Measurements from ENCODE around the gene ZNF32. TPM values are rescaled to one million over a fixed set of nuclear protein-coding genes. Genes with fewer than 3 reads are reported as not detected.

ZNF32 gene
- total and polyA plus RNA-seq, 12 donors, result 34.4 to 73.8 (median 42.4) TPM

DNA sequence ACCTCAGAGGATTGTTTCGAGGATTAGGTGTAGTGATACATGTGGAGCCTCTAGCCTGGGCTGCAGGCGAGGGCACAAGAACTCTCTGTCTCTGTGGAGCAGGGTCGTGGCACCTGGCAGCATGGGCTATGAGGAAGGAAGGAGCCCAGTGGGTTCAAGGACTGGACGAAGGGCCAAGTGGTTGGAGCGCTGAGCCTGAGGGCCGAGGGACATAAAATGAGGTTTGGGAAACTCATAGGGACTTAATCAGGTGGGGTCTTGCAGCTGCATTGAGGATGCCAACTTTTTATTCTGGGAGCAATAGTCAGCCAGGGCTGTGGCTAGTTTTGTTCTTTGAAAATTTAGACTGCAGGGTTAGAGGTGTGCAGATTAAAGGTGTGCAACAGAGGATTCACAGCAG is 33.0 kb upstream of the ZNF32 start:
- intact Hi-C loops (cut with DNase I), result loop anchor here in 4 of 10 donors (5.0 to 10.0 kb wide), 5 partner anchors 233 to 636 kb away; no protein-coding TSS in a partner anchor

DNA sequence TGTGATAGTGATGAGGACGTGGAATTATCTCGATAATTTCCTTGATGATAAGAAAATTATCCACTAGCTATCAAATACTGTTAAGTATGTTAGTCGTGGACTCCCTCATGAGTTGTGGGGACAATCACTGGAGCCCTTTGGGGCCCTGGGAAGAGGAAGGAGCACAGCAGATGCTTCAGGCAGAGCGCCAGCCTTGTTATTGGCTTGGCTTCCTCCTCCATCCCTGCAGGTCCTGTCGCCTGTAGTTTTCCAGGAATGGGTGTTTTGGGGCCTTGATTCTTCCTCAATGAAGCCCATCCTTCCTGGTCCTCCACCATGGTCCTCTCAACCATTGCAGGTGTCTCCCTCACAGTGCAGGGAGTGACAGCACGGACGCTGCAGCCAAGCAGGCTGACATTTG is 32.5 kb upstream of the ZNF32 start:
- no peaks in the 10 kb centered on the region for H3K36me3 ChIP-seq
- H3K4me3 ChIP-seq, result no peak overlapping the region
- WGBS, 2 donors, result 49 to 65% methylated on average over 7 of the region's 7 CpGs
- TF ChIP-seq, protein P1, sequence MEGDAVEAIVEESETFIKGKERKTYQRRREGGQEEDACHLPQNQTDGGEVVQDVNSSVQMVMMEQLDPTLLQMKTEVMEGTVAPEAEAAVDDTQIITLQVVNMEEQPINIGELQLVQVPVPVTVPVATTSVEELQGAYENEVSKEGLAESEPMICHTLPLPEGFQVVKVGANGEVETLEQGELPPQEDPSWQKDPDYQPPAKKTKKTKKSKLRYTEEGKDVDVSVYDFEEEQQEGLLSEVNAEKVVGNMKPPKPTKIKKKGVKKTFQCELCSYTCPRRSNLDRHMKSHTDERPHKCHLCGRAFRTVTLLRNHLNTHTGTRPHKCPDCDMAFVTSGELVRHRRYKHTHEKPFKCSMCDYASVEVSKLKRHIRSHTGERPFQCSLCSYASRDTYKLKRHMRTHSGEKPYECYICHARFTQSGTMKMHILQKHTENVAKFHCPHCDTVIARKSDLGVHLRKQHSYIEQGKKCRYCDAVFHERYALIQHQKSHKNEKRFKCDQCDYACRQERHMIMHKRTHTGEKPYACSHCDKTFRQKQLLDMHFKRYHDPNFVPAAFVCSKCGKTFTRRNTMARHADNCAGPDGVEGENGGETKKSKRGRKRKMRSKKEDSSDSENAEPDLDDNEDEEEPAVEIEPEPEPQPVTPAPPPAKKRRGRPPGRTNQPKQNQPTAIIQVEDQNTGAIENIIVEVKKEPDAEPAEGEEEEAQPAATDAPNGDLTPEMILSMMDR (IDR thresholded peaks at IDR 0.05), result no peak
- no peaks in the 10 kb centered on the region for H3K9me3 ChIP-seq
- intact Hi-C loops (cut with DNase I), result loop anchor here in 4 of 10 donors (5.0 to 10.0 kb wide), 5 partner anchors 234 to 636 kb away; no protein-coding TSS in a partner anchor
- no peak for ATAC-seq
- H3K4me1 ChIP-seq, result peaks cover 0 to 34% (median 15%) of the 10 kb centered on the region in 9 donors
- no peaks in the 10 kb centered on the region for H3K27me3 ChIP-seq
- no peak for DNase-seq
- no peak overlapping the region for H3K27ac ChIP-seq

More for the DNA sequence above, 33.0 kb upstream of the ZNF32 start:
- peaks cover 0 to 38% (median 16%) of the 10 kb centered on the region in 9 donors for H3K4me1 ChIP-seq
- no peaks in the 10 kb centered on the region for H3K9me3 ChIP-seq
- H3K27ac ChIP-seq, result no peak overlapping the region
- H3K36me3 ChIP-seq, result no peaks in the 10 kb centered on the region
- TF ChIP-seq, protein P1 (IDR thresholded peaks at IDR 0.05), result no peak
- ATAC-seq (no peak), DNase-seq (no peak)
- H3K27me3 ChIP-seq, result no peaks in the 10 kb centered on the region
- 85 to 86% methylated on average over 6 of the region's 6 CpGs for WGBS, 2 donors
- no peak overlapping the region for H3K4me3 ChIP-seq

DNA sequence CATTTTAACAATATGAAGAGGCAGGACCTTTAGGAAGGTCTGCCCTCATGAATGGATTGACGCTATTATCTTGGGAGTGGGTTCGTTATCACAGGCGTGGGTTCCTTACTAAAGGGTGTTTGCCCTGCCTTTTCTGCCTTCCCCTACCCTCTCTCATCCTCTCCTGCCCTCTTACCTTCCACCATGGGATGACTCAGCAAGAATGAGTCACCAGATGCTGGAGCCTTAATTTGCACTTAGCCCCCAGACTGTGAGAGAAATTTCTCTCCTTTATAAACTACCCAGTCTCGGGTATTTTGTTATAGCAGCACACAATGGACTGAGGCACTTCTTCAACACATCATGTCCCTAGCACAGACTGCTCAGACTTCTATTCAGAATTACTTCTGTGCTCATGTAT is 31.4 kb upstream of the ZNF32 start:
- H3K27me3 ChIP-seq, result no peaks in the 10 kb centered on the region
- WGBS, 2 donors, result 79 to 81% methylated on average over 4 of the region's 4 CpGs
- ATAC-seq (peak in 1 of 8 donors; percentile 9), DNase-seq (no peak)
- no peak overlapping the region for H3K4me3 ChIP-seq
- peaks cover 0 to 23% (median 6%) of the 10 kb centered on the region in 9 donors for H3K4me1 ChIP-seq
- H3K36me3 ChIP-seq, result no peaks in the 10 kb centered on the region
- H3K27ac ChIP-seq, result no peak overlapping the region
- intact Hi-C loops (cut with DNase I), result loop anchor here in 4 of 10 donors (5.0 to 10.0 kb wide), 5 partner anchors 235 to 637 kb away; no protein-coding TSS in a partner anchor
- TF ChIP-seq, protein P1 (IDR thresholded peaks at IDR 0.05), result no peak
- peaks cover 0 to 11% (median 0%) of the 10 kb centered on the region in 11 donors for H3K9me3 ChIP-seq

DNA sequence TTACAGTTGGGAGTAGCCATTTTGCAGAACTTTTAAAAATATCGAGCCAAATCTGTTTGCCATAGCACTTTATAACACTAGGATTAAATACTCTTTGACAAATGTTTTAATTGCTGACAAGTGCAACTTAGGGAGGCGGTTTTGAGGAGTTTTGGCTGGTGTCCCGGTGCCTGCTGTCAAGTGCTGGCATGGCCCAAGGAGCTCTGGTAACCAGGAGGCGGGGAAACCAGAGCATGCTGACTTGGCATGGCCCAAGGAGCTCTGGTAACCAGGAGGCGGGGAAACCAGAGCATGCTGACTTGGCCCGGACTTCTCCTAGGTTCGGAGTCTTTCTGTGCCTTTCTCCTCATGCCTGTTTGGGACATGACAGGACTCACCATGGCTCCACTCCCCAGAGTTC is 30.8 kb upstream of the ZNF32 start:
- ATAC-seq (peak; percentile 48 to 91 (median 86)), DNase-seq (peak; percentile 74 to 81)
- no peaks in the 10 kb centered on the region for H3K27me3 ChIP-seq
- no peaks in the 10 kb centered on the region for H3K36me3 ChIP-seq
- intact Hi-C loops (cut with DNase I), result loop anchor here in 2 of 10 donors (5.0 to 10.0 kb wide), 2 partner anchors 355 to 1183 kb away; no protein-coding TSS in a partner anchor
- H3K27ac ChIP-seq, result no peak overlapping the region
- WGBS, 2 donors, result 55 to 61% methylated on average over 7 of the region's 7 CpGs
- H3K9me3 ChIP-seq, result peaks cover 0 to 12% (median 0%) of the 10 kb centered on the region in 11 donors
- H3K4me3 ChIP-seq, result no peak overlapping the region
- TF ChIP-seq, protein P1 (IDR thresholded peaks at IDR 0.05), result no peak
- peaks cover 0 to 28% (median 8%) of the 10 kb centered on the region in 9 donors for H3K4me1 ChIP-seq
